K562 (cell line): Measurements from ENCODE around the gene TRIM47. TPM values are rescaled to one million over a fixed set of nuclear protein-coding genes. Genes with fewer than 3 reads are reported as not detected.

ENCODE experiments used
- ARNT ChIP-seq, 2 experiments: fragments of 450-650 bp; IDR thresholded peaks; 2 replicates each; pipeline ENCODE4 v1.6.1; 2016; ENCODE audit warnings: mild to moderate bottlenecking in 1 of 2
- BRF1 ChIP-seq: IDR thresholded peaks from 3 replicates; pipeline ENCODE4 v1.6.1; 2011; ENCODE audit warnings: borderline replicate concordance, mild to moderate bottlenecking; ENCODE audit not compliant: insufficient read length; ENCODE audit errors: extremely low read depth
- CTBP1 ChIP-seq: fragments of 450-650 bp; IDR thresholded peaks from 2 replicates; pipeline ENCODE4 v1.6.1; 2016; ENCODE audit warnings: borderline replicate concordance
- EP300 ChIP-seq: IDR thresholded peaks from 2 replicates; pipeline ENCODE4 v1.6.1; 2012; ENCODE audit warnings: low read length, improper control_type of control experiment
- FIP1L1 ChIP-seq: fragments of 200-400 bp; formaldehyde crosslinking; IDR thresholded peaks from 2 replicates; pipeline ENCODE4 v1.6.1; 2018; ENCODE audit warnings: mild to moderate bottlenecking, low read depth, low read length; ENCODE audit not compliant: poor library complexity, severe bottlenecking
- HDGF ChIP-seq: fragments of 450-650 bp; IDR thresholded peaks from 2 replicates; pipeline ENCODE4 v1.6.1; 2016
- ILK ChIP-seq: fragments of 450-650 bp; IDR thresholded peaks from 2 replicates; pipeline ENCODE4 v1.6.1; 2016; ENCODE audit warnings: missing genetic modification characterization, low read depth, mild to moderate bottlenecking, missing compliant biosample characterization, moderate library complexity, borderline replicate concordance
- KDM1A ChIP-seq, 2 experiments: fragments of 450-650 bp; IDR thresholded peaks; 2 replicates each; pipeline ENCODE4 v1.6.1; 2016; ENCODE audit warnings: mild to moderate bottlenecking in 2 of 2
- MECOM ChIP-seq: fragments of 250-450 bp; sonication (Bioruptor Pico); IDR thresholded peaks from 2 replicates; pipeline ENCODE4 v1.8.0; 2022; ENCODE audit warnings: inconsistent platforms
- NCOA1 ChIP-seq: fragments of 450-650 bp; IDR thresholded peaks from 2 replicates; pipeline ENCODE4 v1.6.1; 2016; ENCODE audit warnings: low read depth
- NCOA6 ChIP-seq: fragments of 450-650 bp; IDR thresholded peaks from 2 replicates; pipeline ENCODE4 v1.6.1; 2017; ENCODE audit warnings: mild to moderate bottlenecking
- NCOR1 ChIP-seq: fragments of 450-650 bp; IDR thresholded peaks from 2 replicates; pipeline ENCODE4 v1.6.1; 2016; ENCODE audit warnings: mild to moderate bottlenecking, moderate library complexity
- PHB ChIP-seq: fragments of 250-450 bp; sonication (Bioruptor Pico); IDR thresholded peaks from 2 replicates; pipeline ENCODE4 v1.5.0; 2021
- RAD21 ChIP-seq, 2 experiments: fragments of 250-450 bp in 1 of 2; fragments of 450-650 bp in 1 of 2; sonication (Bioruptor Pico) in 1 of 2; formaldehyde crosslinking in 1 of 2; IDR thresholded peaks in 1 of 2; conservative IDR thresholded peaks in 1 of 2; 2 replicates each; pipeline versions ENCODE4 v1.4.0 to v1.8.0; 2020 to 2022; ENCODE audit warnings: mild to moderate bottlenecking in 2 of 2, moderate library complexity in 1 of 2
- RBM22 ChIP-seq: fragments of 200-400 bp; formaldehyde crosslinking; IDR thresholded peaks from 2 replicates; pipeline ENCODE4 v1.6.1; 2018; ENCODE audit warnings: low read length, low read depth; ENCODE audit not compliant: poor library complexity, severe bottlenecking
- RBM34 ChIP-seq: fragments of 200-400 bp; formaldehyde crosslinking; IDR thresholded peaks from 2 replicates; pipeline ENCODE4 v1.6.1; 2018; ENCODE audit warnings: low read length, borderline replicate concordance; ENCODE audit not compliant: insufficient read depth
- RHOXF2B ChIP-seq: fragments of 250-450 bp; sonication (Bioruptor Pico); conservative IDR thresholded peaks from 2 replicates; pipeline ENCODE4 v1.5.1; 2021
- RUNX1 ChIP-seq: sonication (generic); IDR thresholded peaks from 2 replicates; pipeline ENCODE4 v1.6.1; 2016; ENCODE audit warnings: antibody characterized with exemption, low read depth
- polyA plus RNA-seq, 8 experiments: library from polyadenylated mRNA; depleted of rRNA in 4 of 8; stranded (reverse) in 5 of 8; unstranded in 3 of 8; fragments of >200 nt; fragmentation: Nextera tagmentation in 2 of 8; fragmentation: Illumina TruSeq in 1 of 8; extraction: Ambion mirVana in 2 of 8; extraction: Trizol in 1 of 8; gene quantifications; 2 replicates each; pipeline versions ENCODE4 v1.2.1 to v1.2.3, GENCODE V29; 2011 to 2014; ENCODE audit warnings: inconsistent platforms in 1 of 8, missing spikeins in 1 of 8
- total RNA-seq, 7 experiments: library from RNA; depleted of rRNA in 6 of 7; stranded (reverse); fragments of >200 nt in 6 of 7; fragmentation: Illumina TruSeq in 2 of 7; extraction: Trizol in 2 of 7; gene quantifications; 2 replicates each; pipeline versions ENCODE4 v1.2.1 to v1.2.3, GENCODE V29; 2011 to 2021; ENCODE audit warnings: low replicate concordance in 1 of 7
- TF ChIP-seq, protein P1 (sequence below): sonication (generic); formaldehyde crosslinking; IDR thresholded peaks from 2 replicates; pipeline ENCODE4 v1.9.0; 2022; ENCODE audit warnings: mild to moderate bottlenecking, missing genetic modification reagents
- TF ChIP-seq, protein P2 (sequence below): IDR thresholded peaks from 2 replicates; pipeline ENCODE4 v1.6.1; 2011; ENCODE audit warnings: borderline replicate concordance, low read depth, mild to moderate bottlenecking, moderate library complexity, low read length; ENCODE audit not compliant: insufficient read depth, poor library complexity, severe bottlenecking

Gene TRIM47
- total and polyA plus RNA-seq, 9 of the 15 experiments (the other 6 are each of a cell fraction or from before 2014, with no cell fraction given): 0.56 to 6.1 (median 3.2) TPM

GRCh38 chr17:75827308-75828075 lies 50.9 kb downstream of the TRIM47 start (continued):
- TF ChIP-seq EP300: no peak
- TF ChIP-seq NCOA6: no peak
- TF ChIP-seq ILK (tag): no peak
- no peak for TF ChIP-seq MECOM (CRISPR knock-in tag)
- peak; percentile 65 for TF ChIP-seq FIP1L1
- TF ChIP-seq HDGF: 0 out of 2 replicates have a peak, but pooled peaks have one; percentile 50
- TF ChIP-seq NCOA1: no peak
- TF ChIP-seq NCOR1: no peak
- no peak for TF ChIP-seq PHB
- no peak for TF ChIP-seq RUNX1
- no peak for TF ChIP-seq RBM34
- TF ChIP-seq RHOXF2B (CRISPR knock-in tag): no peak
- no peak for TF ChIP-seq BRF1
- TF ChIP-seq CTBP1: 0 out of 2 replicates have a peak, but pooled peaks have one; percentile 15
- no peak for TF ChIP-seq ARNT (IDR thresholded peaks at IDR 0.05)
- peak in 1 of 2 experiments; percentile 54; a peak in 2 of 4 replicates for TF ChIP-seq RAD21 (CRISPR knock-in tag; conservative IDR thresholded peaks at IDR 0.05 in 1 of 2, IDR thresholded peaks at IDR 0.05 in 1 of 2)
- TF ChIP-seq, protein P1, sequence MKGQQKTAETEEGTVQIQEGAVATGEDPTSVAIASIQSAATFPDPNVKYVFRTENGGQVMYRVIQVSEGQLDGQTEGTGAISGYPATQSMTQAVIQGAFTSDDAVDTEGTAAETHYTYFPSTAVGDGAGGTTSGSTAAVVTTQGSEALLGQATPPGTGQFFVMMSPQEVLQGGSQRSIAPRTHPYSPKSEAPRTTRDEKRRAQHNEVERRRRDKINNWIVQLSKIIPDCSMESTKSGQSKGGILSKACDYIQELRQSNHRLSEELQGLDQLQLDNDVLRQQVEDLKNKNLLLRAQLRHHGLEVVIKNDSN (CRISPR knock-in tag): no peak
- TF ChIP-seq KDM1A (IDR thresholded peaks at IDR 0.05): no peak
- TF ChIP-seq, protein P2, sequence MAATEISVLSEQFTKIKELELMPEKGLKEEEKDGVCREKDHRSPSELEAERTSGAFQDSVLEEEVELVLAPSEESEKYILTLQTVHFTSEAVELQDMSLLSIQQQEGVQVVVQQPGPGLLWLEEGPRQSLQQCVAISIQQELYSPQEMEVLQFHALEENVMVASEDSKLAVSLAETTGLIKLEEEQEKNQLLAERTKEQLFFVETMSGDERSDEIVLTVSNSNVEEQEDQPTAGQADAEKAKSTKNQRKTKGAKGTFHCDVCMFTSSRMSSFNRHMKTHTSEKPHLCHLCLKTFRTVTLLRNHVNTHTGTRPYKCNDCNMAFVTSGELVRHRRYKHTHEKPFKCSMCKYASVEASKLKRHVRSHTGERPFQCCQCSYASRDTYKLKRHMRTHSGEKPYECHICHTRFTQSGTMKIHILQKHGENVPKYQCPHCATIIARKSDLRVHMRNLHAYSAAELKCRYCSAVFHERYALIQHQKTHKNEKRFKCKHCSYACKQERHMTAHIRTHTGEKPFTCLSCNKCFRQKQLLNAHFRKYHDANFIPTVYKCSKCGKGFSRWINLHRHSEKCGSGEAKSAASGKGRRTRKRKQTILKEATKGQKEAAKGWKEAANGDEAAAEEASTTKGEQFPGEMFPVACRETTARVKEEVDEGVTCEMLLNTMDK: no peak
- TF ChIP-seq RBM22: peak; percentile 29
